Suprapubic skin (tissue), 4 donors: Measurements from ENCODE around the gene NEGR1. TPM values are rescaled to one million over a fixed set of nuclear protein-coding genes. Genes with fewer than 3 reads are reported as not detected.

Source experiments
- DNase-seq, 2 donors: peaks; one replicate each; pipeline ENCODE4 v3.0.0-alpha.2; 2019; ENCODE audit warnings: low spot score in 2 of 2
- H3K27ac ChIP-seq: fragments of 200-600 bp; sonication (generic); one replicate; pipeline ENCODE4 v1.5.1; 2019
- H3K27me3 ChIP-seq: fragments of 200-600 bp; sonication (generic); one replicate; pipeline ENCODE4 v1.5.1; 2019
- H3K36me3 ChIP-seq: fragments of 200-600 bp; sonication (generic); one replicate; pipeline ENCODE4 v1.5.1; 2019
- H3K4me1 ChIP-seq: fragments of 200-600 bp; sonication (generic); one replicate; pipeline ENCODE4 v1.5.1; 2019
- H3K4me3 ChIP-seq: fragments of 200-600 bp; sonication (generic); one replicate; pipeline ENCODE4 v1.5.1; 2019; ENCODE audit warnings: mild to moderate bottlenecking
- H3K9me3 ChIP-seq: fragments of 200-600 bp; sonication (generic); one replicate; pipeline ENCODE4 v1.5.1; 2019
- CTCF ChIP-seq, 2 donors: fragments of 200-600 bp in 1 of 2; fragments of 450-650 bp in 1 of 2; sonication (generic) in 1 of 2; IDR thresholded peaks; one replicate each; pipeline ENCODE4 v1.5.1; 2016 to 2019; ENCODE audit warnings: antibody characterized with exemption in 2 of 2, mild to moderate bottlenecking in 1 of 2, moderate library complexity in 1 of 2
- EP300 ChIP-seq: sonication (generic); formaldehyde crosslinking; IDR thresholded peaks from one replicate; pipeline ENCODE4 v1.6.1; 2017; ENCODE audit warnings: antibody characterized with exemption
- POLR2A ChIP-seq, 2 donors: fragments of 450-650 bp; IDR thresholded peaks; one replicate each; pipeline ENCODE4 v1.6.1; 2017; ENCODE audit warnings: antibody characterized with exemption in 2 of 2, mild to moderate bottlenecking in 2 of 2, moderate library complexity in 2 of 2
- POLR2AphosphoS5 ChIP-seq, 3 donors: sonication (generic); formaldehyde crosslinking; IDR thresholded peaks; one replicate each; pipeline ENCODE4 v1.6.1; 2017; ENCODE audit warnings: antibody characterized with exemption in 3 of 3
- WGBS: methylation state at CpG from one replicate; pipeline ENCODE4 v1.1.5; 2018; 5-methylcytosine and 5-hydroxymethylcytosine counted together
- total RNA-seq, 4 donors: library from RNA; depleted of rRNA; stranded (reverse); fragments of >200 nt; gene quantifications; one replicate each; pipeline ENCODE4 v1.1.0, GENCODE V29; 2016

Gene NEGR1
- total RNA-seq, 4 donors from 2014 or later, result 3.0 to 9.9 (median 3.8) TPM

- no peak overlapping the region for H3K27ac ChIP-seq
- no peaks in the 10 kb centered on the region for H3K27me3 ChIP-seq
- H3K9me3 ChIP-seq, result no peaks in the 10 kb centered on the region
- TF ChIP-seq EP300 (no peak), CTCF (IDR thresholded peaks at IDR 0.05) (no peak), POLR2AphosphoS5 (IDR thresholded peaks at IDR 0.05) (no peak), POLR2A (IDR thresholded peaks at IDR 0.05) (no peak)
- H3K4me3 ChIP-seq, result no peak overlapping the region
- H3K36me3 ChIP-seq, result no peaks in the 10 kb centered on the region
- no peaks in the 10 kb centered on the region for H3K4me1 ChIP-seq
- DNase-seq, result no peak
These were observed 783.8 kb downstream of the NEGR1 start for GRCh38 chr1:71498542-71498941.

- no peaks in the 10 kb centered on the region for H3K9me3 ChIP-seq
- no peaks in the 10 kb centered on the region for H3K36me3 ChIP-seq
- DNase-seq, result no peak
- no peaks in the 10 kb centered on the region for H3K4me1 ChIP-seq
- no peak overlapping the region for H3K27ac ChIP-seq
- H3K27me3 ChIP-seq, result no peaks in the 10 kb centered on the region
- no peak overlapping the region for H3K4me3 ChIP-seq
- TF ChIP-seq EP300, result no peak
- no peak for TF ChIP-seq POLR2A (IDR thresholded peaks at IDR 0.05)
- no peak for TF ChIP-seq POLR2AphosphoS5 (IDR thresholded peaks at IDR 0.05)
- no peak for TF ChIP-seq CTCF (IDR thresholded peaks at IDR 0.05)
These were observed 788.2 kb downstream of the NEGR1 start for GRCh38 chr1:71494163-71494562.

- no peak overlapping the region for H3K4me3 ChIP-seq
- no peak for TF ChIP-seq POLR2AphosphoS5 (IDR thresholded peaks at IDR 0.05)
- TF ChIP-seq CTCF (IDR thresholded peaks at IDR 0.05), result no peak
- no peak for TF ChIP-seq POLR2A (IDR thresholded peaks at IDR 0.05)
- no peak for TF ChIP-seq EP300
- H3K4me1 ChIP-seq, result no peaks in the 10 kb centered on the region
- H3K9me3 ChIP-seq, result no peaks in the 10 kb centered on the region
- DNase-seq, result no peak
- 82% methylated on average over 7 of the region's 7 CpGs for WGBS
- no peaks in the 10 kb centered on the region for H3K36me3 ChIP-seq
- no peaks in the 10 kb centered on the region for H3K27me3 ChIP-seq
- no peak overlapping the region for H3K27ac ChIP-seq
These were observed 789.9 kb downstream of the NEGR1 start for GRCh38 chr1:71492298-71493041.

GRCh38 chr1:71490432-71490831, 791.9 kb downstream of the NEGR1 start:
- TF ChIP-seq POLR2A (IDR thresholded peaks at IDR 0.05), result no peak
- TF ChIP-seq EP300, result no peak
- no peak for TF ChIP-seq CTCF (IDR thresholded peaks at IDR 0.05)
- TF ChIP-seq POLR2AphosphoS5 (IDR thresholded peaks at IDR 0.05), result no peak
- 54% methylated on average over 5 of the region's 5 CpGs for WGBS
- Histone ChIP-seq H3K36me3 (no peaks in the 10 kb centered on the region), H3K9me3 (no peaks in the 10 kb centered on the region), H3K4me3 (no peak overlapping the region), H3K27ac (no peak overlapping the region), H3K27me3 (no peaks in the 10 kb centered on the region), H3K4me1 (no peaks in the 10 kb centered on the region)
- DNase-seq, result no peak

GRCh38 chr1:71488555-71489252, 793.6 kb downstream of the NEGR1 start:
- TF ChIP-seq POLR2A (IDR thresholded peaks at IDR 0.05) (no peak), CTCF (IDR thresholded peaks at IDR 0.05) (no peak), EP300 (no peak), POLR2AphosphoS5 (IDR thresholded peaks at IDR 0.05) (no peak)
- no peaks in the 10 kb centered on the region for H3K9me3 ChIP-seq
- DNase-seq, result no peak
- 44% methylated on average over 3 of the region's 3 CpGs for WGBS
- no peaks in the 10 kb centered on the region for H3K36me3 ChIP-seq
- H3K27me3 ChIP-seq, result no peaks in the 10 kb centered on the region
- no peak overlapping the region for H3K4me3 ChIP-seq
- no peaks in the 10 kb centered on the region for H3K4me1 ChIP-seq
- H3K27ac ChIP-seq, result no peak overlapping the region
